Liver (tissue), 3 donors: ENCODE results near the gene DRAXIN.

Source experiments
- GABPA ChIP-seq, 2 donors: IDR thresholded peaks in 1 of 2; conservative IDR thresholded peaks in 1 of 2; 2 replicates each; pipeline ENCODE4 v1.6.1; 2016; ENCODE audit warnings: antibody characterized with exemption in 2 of 2, mild to moderate bottlenecking in 1 of 2, moderate library complexity in 1 of 2
- JUND ChIP-seq, 2 donors: IDR thresholded peaks; 2 replicates each; pipeline ENCODE4 v1.6.1; 2016; ENCODE audit warnings: antibody characterized with exemption in 2 of 2
- RAD21 ChIP-seq, 2 donors: IDR thresholded peaks; 2 replicates each; pipeline ENCODE4 v1.6.1; 2016; ENCODE audit warnings: antibody characterized with exemption in 2 of 2, mild to moderate bottlenecking in 2 of 2
- SP1 ChIP-seq: IDR thresholded peaks from 2 replicates; pipeline ENCODE4 v1.6.1; 2018; ENCODE audit warnings: antibody characterized with exemption, mild to moderate bottlenecking
- TAF1 ChIP-seq: conservative IDR thresholded peaks from 2 replicates; pipeline ENCODE4 v1.6.1; 2016; ENCODE audit warnings: antibody characterized with exemption, mild to moderate bottlenecking
- YY1 ChIP-seq: IDR thresholded peaks from 2 replicates; pipeline ENCODE4 v1.6.1; 2016; ENCODE audit warnings: antibody characterized with exemption, mild to moderate bottlenecking
- TF ChIP-seq, protein P1 (sequence below): IDR thresholded peaks from 2 replicates; pipeline ENCODE4 v1.6.1; 2016; ENCODE audit warnings: antibody characterized with exemption, mild to moderate bottlenecking
- TF ChIP-seq, protein P2 (sequence below): fragments of 150-350 bp; IDR thresholded peaks from 2 replicates; pipeline ENCODE4 v1.5.1; 2017; ENCODE audit warnings: improper control_type of control experiment, low read depth, low read length; ENCODE audit not compliant: missing input control
- TF ChIP-seq, protein P3 (sequence below): IDR thresholded peaks from 2 replicates; pipeline ENCODE4 v1.6.1; 2016; ENCODE audit warnings: antibody characterized with exemption
- donor health status: healthy.
- donor health status: healthy.

DNA sequence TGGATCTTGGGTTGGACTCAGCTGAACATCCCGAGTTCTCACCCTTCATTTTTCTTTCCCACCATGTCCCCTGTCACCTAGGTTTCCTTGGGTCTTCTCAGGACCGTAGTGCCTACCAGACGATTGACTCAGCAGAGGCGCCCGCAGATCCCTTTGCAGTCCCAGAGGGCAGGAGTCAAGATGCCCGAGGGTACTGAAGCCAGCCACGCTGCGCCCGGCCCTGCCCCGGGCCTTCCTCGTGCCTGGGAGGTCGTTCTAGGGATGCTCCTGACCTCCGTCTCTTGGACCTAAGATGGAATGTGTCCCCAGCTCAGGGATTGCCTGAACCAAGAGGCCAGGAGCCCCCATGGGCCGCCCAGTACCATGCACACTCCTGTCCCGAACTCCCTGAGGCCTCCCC is 58.5 kb downstream of the DRAXIN start:
- TF ChIP-seq, protein P1, sequence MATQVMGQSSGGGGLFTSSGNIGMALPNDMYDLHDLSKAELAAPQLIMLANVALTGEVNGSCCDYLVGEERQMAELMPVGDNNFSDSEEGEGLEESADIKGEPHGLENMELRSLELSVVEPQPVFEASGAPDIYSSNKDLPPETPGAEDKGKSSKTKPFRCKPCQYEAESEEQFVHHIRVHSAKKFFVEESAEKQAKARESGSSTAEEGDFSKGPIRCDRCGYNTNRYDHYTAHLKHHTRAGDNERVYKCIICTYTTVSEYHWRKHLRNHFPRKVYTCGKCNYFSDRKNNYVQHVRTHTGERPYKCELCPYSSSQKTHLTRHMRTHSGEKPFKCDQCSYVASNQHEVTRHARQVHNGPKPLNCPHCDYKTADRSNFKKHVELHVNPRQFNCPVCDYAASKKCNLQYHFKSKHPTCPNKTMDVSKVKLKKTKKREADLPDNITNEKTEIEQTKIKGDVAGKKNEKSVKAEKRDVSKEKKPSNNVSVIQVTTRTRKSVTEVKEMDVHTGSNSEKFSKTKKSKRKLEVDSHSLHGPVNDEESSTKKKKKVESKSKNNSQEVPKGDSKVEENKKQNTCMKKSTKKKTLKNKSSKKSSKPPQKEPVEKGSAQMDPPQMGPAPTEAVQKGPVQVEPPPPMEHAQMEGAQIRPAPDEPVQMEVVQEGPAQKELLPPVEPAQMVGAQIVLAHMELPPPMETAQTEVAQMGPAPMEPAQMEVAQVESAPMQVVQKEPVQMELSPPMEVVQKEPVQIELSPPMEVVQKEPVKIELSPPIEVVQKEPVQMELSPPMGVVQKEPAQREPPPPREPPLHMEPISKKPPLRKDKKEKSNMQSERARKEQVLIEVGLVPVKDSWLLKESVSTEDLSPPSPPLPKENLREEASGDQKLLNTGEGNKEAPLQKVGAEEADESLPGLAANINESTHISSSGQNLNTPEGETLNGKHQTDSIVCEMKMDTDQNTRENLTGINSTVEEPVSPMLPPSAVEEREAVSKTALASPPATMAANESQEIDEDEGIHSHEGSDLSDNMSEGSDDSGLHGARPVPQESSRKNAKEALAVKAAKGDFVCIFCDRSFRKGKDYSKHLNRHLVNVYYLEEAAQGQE, result no peak
- TF ChIP-seq, protein P2, sequence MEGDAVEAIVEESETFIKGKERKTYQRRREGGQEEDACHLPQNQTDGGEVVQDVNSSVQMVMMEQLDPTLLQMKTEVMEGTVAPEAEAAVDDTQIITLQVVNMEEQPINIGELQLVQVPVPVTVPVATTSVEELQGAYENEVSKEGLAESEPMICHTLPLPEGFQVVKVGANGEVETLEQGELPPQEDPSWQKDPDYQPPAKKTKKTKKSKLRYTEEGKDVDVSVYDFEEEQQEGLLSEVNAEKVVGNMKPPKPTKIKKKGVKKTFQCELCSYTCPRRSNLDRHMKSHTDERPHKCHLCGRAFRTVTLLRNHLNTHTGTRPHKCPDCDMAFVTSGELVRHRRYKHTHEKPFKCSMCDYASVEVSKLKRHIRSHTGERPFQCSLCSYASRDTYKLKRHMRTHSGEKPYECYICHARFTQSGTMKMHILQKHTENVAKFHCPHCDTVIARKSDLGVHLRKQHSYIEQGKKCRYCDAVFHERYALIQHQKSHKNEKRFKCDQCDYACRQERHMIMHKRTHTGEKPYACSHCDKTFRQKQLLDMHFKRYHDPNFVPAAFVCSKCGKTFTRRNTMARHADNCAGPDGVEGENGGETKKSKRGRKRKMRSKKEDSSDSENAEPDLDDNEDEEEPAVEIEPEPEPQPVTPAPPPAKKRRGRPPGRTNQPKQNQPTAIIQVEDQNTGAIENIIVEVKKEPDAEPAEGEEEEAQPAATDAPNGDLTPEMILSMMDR, result no peak
- TF ChIP-seq SP1, result no peak
- TF ChIP-seq, protein P3, sequence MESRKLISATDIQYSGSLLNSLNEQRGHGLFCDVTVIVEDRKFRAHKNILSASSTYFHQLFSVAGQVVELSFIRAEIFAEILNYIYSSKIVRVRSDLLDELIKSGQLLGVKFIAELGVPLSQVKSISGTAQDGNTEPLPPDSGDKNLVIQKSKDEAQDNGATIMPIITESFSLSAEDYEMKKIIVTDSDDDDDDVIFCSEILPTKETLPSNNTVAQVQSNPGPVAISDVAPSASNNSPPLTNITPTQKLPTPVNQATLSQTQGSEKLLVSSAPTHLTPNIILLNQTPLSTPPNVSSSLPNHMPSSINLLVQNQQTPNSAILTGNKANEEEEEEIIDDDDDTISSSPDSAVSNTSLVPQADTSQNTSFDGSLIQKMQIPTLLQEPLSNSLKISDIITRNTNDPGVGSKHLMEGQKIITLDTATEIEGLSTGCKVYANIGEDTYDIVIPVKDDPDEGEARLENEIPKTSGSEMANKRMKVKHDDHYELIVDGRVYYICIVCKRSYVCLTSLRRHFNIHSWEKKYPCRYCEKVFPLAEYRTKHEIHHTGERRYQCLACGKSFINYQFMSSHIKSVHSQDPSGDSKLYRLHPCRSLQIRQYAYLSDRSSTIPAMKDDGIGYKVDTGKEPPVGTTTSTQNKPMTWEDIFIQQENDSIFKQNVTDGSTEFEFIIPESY, result no peak
- no peak for TF ChIP-seq GABPA (IDR thresholded peaks at IDR 0.05 in 1 of 2, conservative IDR thresholded peaks at IDR 0.05 in 1 of 2)
- no peak for TF ChIP-seq RAD21 (IDR thresholded peaks at IDR 0.05)
- no peak for TF ChIP-seq JUND (IDR thresholded peaks at IDR 0.05)
- no peak for TF ChIP-seq TAF1
- TF ChIP-seq YY1, result no peak
